Glomerular endothelial cell (primary cell): ENCODE results near the gene RPS15A. TPM values are rescaled to one million over a fixed set of nuclear protein-coding genes. Genes with fewer than 3 reads are reported as not detected.
"Not testable (repeated sequence)": the region's sequence is repeated elsewhere in the genome, so short reads cannot be mapped to it uniquely, and the experiment has no call there.

Source experiments
- DNase-seq: peaks from one replicate; pipeline ENCODE4 v3.0.0-alpha.2; 2011; ENCODE audit warnings: low read depth, low spot score; ENCODE audit errors: extremely low read depth
- total RNA-seq: library from RNA; depleted of rRNA; stranded (reverse); fragments of >200 nt; gene quantifications from 2 replicates; pipeline ENCODE4 v1.2.3, GENCODE V29; 2015

RPS15A gene
- total RNA-seq, 1 donor from 2014 or later, result 1,285 TPM

- not testable (repeated sequence) for DNase-seq
Measured at GRCh38 chr16:18759598-18760520, 30.3 kb downstream of the RPS15A start.

DNA sequence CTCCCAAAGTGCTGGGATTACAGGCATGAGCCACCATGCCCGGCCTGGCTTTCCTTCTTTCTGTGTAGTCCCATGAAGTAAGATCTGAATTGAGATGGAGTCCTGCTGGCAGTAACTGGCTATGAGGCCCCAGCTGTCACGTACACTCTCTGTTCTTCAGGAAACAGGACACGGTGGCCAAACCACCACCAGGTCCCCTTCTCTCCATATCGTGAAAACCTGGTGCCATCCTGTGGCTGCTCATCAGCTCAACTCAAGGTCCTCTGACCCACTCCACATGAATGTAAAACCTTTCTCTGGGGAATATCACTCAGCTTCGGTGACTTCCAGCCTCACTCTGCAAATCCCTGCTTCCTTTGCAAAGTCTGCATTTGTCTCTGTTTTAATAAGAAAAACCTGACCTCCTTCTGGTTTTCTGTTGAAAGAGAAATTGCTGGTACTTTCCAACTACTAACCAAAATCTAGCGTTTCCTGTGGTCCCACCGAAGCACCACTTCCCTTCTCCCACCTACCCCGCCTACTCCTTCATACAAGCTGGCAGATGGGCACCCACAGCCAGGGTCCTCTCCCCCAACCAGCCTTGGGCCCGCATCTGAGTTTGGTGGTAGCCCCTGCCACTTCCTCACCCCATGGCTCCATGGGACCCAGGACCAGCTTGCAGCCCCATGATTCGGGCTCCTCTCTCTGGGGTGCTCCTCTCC is 32.0 kb downstream of the RPS15A start:
- DNase-seq, result not testable (repeated sequence)

DNA sequence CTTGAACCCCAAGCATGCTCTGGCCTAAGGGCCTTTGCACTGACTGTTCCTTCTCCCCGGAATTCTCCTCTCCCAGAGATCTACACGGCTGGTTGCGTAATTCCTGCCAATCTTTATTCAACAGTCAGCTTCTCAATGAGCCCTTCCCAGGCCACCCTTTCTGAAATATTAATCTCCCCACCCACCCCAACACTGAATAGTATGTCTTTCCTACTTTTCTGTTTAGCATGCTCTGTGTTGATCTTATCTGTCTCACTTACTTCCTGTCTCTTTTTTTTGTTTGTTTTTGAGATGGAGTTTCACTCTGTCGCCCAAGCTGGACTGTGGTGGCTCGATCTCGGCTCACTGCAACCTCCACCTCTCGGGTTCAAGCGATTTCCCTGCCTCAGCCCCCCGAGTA is 33.5 kb downstream of the RPS15A start:
- DNase-seq, result not testable (repeated sequence)

DNA sequence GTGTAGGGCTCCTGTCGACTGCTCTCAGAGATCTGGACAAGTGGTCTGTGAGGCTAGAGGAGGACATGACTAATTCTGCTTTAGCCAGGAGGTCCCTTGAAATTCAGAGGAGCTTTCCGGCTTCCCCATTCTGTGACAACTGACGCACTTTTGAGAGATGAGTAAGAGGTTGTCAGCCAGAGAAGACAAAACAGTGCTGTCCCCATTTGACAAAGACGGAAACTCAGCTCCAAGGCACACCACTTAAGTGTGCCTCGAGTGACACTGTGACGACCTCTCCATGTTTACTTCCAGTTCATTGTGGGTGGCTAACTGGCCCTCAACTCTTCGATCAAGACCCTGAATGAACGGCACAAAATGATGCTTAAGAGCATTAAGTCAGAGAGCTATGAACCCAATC is 47.3 kb downstream of the RPS15A start:
- DNase-seq, result not testable (repeated sequence)

DNA sequence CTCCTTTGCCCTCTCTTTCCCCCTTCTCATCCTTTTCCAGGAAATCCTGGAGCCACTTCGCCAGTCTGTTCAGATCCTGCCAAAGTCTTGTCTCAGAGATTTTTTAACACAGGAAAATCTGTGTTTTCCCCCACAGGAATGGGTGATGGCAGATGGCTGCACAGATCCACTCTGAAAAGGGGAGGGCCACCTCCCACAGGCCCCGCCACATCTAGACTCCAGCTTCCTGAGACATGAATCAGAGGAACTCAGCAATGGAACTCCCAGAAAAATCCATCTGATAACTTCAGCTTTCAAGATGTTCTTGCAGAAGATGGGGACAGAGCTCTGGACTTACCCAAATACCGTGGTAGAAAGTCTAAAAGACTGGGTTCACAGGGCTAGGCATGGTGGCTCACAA is 50.1 kb downstream of the RPS15A start:
- DNase-seq, result not testable (repeated sequence)

DNA sequence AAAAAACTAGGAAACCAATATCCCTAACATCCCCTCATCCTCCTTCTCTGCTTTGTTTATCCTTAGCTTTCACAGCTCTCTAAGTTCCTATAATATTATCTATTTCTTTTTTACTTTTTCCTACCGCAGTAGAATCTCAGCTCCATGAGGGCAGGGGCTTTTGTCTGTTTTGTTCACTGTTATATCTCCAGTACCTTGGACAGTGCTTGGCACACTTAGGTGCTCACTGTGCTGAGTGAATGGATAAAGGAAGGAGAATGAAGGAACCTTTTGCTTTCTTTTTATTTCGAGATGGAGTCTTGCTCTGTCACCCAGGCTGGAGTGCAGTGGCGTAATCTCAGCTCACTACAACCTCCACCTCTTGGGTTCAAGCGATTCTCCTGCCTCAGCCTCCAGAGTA is 51.4 kb downstream of the RPS15A start:
- DNase-seq, result not testable (repeated sequence)

DNA sequence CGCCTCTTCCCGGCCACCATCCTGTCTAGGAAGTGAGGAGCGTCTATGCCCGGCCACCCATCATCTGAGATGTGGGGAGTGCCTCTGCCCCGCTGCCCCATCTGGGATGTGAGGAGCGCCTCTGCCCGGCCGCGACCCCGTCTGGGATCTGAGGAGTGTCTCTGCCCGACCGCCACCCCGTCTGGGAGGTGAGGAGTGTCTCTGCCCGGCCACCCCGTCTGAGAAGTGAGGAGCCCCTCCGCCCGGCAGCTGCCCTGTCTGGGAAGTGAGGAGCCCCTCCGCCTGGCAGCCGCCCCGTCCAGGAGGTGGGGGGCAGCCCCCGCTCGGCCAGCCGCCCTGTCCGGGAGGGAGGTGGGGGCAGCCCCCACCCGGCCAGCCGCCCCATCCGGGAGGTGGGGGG is 55.9 kb downstream of the RPS15A start:
- not testable (repeated sequence) for DNase-seq

Other genes starting within 250 kb of the RPS15A start
- 200 and 248 TPM in 2 replicates for gene NOMO2, start 228.2 kb downstream of the RPS15A start, total RNA-seq
- gene ARL6IP1, start 11.2 kb upstream of the RPS15A start, total RNA-seq, result 158 and 160 TPM in 2 replicates
- gene SMG1, start 136.1 kb upstream of the RPS15A start, total RNA-seq, result 53.0 and 76.7 TPM in 2 replicates
- 1.1 and 2.7 TPM in 2 replicates for gene TMC7, start 193.6 kb upstream of the RPS15A start, total RNA-seq